Measurements from ENCODE around the gene HSD3B2.

HSD3B2 gene

GRCh38 chr1:119453021-119453420 lies 38.1 kb downstream of the HSD3B2 start:
- DNase-seq (ENCODE audit: low read depth, low spot score), result no peak

- DNase-seq (ENCODE audit: low read depth, low spot score), result no peak
Observed at GRCh38 chr1:119462964-119463363, 48.0 kb downstream of the HSD3B2 start.

DNA sequence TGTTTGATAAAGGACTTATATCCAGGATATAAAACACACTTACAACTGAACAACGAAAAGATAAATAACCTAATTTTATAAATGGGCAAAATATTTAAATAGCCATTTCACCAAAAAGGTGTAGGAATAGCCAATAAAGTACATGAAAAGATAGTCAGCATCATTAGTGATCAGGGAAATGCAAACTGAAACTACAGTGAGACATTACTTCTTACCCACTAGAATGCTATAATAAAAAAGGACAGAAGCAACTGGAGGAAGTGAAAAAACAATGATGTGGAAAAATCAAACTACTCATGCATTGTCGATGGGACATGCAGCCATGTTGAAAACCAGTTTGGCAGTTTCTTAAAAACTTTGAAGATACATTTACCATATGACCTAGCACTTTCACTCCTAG lies 48.6 kb downstream of the HSD3B2 start:
- DNase-seq (ENCODE audit: low read depth, low spot score), result no peak

DNA sequence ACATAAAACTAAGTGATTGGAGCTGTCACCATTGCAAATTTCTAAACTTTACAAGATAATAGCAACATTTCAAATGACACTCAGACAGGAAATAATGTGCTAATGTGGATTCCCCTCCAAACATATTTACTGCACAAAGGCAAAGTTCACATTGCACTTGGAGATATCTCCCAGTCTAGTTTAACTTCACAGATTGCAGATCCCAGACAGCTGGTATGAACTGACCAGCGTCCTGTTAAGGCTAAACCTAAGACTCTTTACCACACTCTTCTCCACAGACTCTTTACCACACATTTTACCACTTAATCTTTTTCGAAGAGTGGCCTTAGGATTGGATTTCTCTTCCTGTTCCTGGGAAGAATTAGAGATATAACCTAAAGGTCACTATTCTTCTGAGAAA lies 51.5 kb downstream of the HSD3B2 start:
- DNase-seq (ENCODE audit: low read depth, low spot score), result no peak

DNA sequence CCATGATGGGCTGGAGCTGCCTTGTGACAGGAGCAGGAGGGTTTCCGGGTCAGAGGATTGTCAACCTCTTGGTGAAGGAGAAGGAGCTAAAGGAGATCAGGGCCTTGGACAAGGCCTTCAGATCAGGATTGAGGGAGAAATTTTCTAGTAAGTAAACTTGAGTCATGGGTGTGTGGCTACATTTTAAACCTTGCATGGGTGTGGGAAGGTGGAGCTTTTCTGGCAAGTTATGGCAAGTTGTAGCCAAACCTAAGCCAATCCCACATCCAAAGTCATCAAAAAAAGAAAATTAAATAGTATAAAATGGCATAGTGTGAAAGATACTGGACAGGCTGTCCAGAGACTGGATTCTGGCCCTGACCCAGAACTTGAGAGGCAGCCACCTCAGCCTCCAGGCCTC lies 52.3 kb downstream of the HSD3B2 start:
- DNase-seq (ENCODE audit: low read depth, low spot score), result no peak

- DNase-seq (ENCODE audit: low read depth, low spot score), result no peak
Observed at GRCh38 chr1:119467857-119468668, 53.1 kb downstream of the HSD3B2 start.

DNA sequence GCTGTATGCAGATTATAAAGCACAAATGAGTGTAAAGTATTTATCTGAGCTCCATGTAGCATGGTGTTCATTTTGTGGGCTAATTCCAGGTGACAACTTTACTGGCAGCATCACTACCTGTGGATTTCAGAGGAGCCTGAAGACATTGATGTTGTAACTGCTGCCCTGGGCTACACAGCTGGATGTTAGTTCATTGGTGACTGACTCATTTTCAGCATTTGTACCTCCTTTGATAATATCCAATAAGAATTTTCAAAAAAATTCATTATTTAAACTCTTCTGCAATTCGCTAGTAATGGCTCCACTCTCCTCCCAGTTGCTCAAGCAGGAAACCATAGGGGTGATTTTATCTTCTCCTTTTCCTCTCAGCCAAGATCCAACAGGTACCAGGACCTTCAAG lies 54.8 kb downstream of the HSD3B2 start:
- DNase-seq (ENCODE audit: low read depth, low spot score), result no peak

DNA sequence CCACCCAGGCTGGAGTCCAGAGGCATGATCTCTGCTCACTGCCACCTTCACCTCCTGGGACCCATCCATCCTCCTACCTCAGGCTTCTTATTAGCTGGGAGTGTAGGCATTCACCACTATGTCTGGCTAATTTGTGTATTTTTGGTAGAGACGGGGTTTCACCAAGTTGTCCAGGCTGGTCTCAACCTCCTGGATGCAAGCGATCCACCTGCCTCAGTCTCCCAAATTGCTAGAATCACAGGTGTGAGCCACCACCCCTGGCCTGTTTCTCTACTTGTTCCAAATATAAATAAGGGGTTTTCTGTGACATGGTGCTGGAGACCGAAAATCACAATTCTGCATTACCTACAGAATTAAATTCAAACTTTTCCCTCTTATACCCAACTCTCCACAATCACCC lies 55.4 kb downstream of the HSD3B2 start:
- no peak for DNase-seq (ENCODE audit: low read depth, low spot score)

DNA sequence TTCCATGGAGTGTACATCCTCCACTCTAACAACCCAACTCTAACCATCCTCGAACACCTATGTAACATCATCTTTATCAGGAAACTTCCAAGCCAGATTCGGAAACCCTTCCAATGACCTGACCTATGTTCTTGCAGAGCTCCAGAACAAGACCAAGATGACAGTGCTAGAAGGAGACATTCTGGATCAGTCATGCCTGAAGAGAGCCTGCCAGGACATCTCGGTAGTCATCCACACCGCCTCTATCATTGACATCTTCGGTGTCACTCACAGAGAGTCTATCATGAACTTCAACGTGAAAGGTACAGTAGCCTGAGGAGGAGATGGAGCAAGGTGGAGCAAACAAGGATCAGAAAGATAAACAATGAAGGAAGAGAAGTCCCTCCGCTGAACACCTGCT lies 56.0 kb downstream of the HSD3B2 start:
- DNase-seq (ENCODE audit: low read depth, low spot score), result no peak

- DNase-seq (ENCODE audit: low read depth, low spot score), result no peak
Observed at GRCh38 chr1:119471566-119471965, 56.6 kb downstream of the HSD3B2 start.

DNA sequence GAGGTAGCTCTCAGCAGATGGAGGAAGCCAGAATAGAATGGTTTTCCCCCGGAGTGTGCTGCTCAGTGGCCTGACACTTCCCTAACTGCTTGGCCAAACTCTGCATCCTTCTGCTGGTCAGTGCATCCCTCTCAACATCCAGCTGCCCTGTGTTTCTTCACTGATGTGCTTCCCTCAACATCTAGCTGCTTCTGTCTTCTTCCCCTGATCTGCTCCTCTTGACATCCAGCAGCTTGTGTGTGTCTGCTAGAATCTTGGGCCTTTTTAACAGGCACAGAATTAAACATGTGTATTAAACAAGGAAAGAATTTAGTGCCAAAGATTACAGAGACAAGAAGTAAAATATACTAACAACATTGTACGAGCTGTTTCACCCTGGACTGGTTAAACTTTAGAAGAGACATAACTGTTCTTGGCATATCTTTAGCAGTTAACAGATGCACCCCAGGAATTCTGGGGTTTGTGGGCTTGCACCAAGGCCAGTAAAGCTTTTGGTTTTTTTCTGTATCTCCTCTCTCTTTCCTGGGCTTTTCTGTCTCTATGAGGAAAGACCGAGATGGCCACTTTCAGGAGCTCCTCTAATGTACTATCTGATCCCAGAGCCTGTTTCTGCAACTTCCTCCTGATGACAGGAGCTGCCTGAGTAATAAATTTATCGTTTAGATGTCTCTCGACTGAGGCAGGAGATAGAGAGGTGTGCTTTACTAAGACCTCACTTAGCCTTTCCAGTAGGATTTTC lies 57.3 kb downstream of the HSD3B2 start:
- no peak for DNase-seq (ENCODE audit: low read depth, low spot score)

Data from ELF-1 (cell line).